Neural cell (in vitro differentiated cells): Measurements from ENCODE around the gene SHISA3.

ENCODE experiments used
- EP300 ChIP-seq: fragments of 450-650 bp; conservative IDR thresholded peaks from 2 replicates; pipeline ENCODE4 v1.6.1; 2014; ENCODE audit warnings: antibody characterized with exemption, mild to moderate bottlenecking, moderate library complexity; ENCODE audit not compliant: poor library complexity, severe bottlenecking
- EZH2 ChIP-seq: fragments of 200-600, 300-800 bp; shearing (Covaris generic), sonication (generic); IDR thresholded peaks from 2 replicates; pipeline ENCODE4 v1.6.1; 2014; ENCODE audit warnings: antibody characterized with exemption, low read length, borderline replicate concordance, mild to moderate bottlenecking; ENCODE audit not compliant: insufficient read depth, poor library complexity, severe bottlenecking
- POLR2AphosphoS5 ChIP-seq: IDR thresholded peaks from 2 replicates; pipeline ENCODE4 v1.6.1; 2012
- TF ChIP-seq, protein P1 (sequence below): fragments of 450-650 bp; IDR thresholded peaks from 2 replicates; pipeline ENCODE4 v1.5.1; 2014; ENCODE audit warnings: antibody characterized with exemption, mild to moderate bottlenecking, moderate library complexity; ENCODE audit not compliant: poor library complexity, severe bottlenecking

GRCh38 chr4:42417550-42417949 lies 20.3 kb downstream of the SHISA3 start:
- TF ChIP-seq, protein P1, sequence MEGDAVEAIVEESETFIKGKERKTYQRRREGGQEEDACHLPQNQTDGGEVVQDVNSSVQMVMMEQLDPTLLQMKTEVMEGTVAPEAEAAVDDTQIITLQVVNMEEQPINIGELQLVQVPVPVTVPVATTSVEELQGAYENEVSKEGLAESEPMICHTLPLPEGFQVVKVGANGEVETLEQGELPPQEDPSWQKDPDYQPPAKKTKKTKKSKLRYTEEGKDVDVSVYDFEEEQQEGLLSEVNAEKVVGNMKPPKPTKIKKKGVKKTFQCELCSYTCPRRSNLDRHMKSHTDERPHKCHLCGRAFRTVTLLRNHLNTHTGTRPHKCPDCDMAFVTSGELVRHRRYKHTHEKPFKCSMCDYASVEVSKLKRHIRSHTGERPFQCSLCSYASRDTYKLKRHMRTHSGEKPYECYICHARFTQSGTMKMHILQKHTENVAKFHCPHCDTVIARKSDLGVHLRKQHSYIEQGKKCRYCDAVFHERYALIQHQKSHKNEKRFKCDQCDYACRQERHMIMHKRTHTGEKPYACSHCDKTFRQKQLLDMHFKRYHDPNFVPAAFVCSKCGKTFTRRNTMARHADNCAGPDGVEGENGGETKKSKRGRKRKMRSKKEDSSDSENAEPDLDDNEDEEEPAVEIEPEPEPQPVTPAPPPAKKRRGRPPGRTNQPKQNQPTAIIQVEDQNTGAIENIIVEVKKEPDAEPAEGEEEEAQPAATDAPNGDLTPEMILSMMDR, result no peak
- no peak for TF ChIP-seq EZH2
- TF ChIP-seq EP300, result peak; percentile 12
- no peak for TF ChIP-seq POLR2AphosphoS5
